Measurements from ENCODE around the gene CNTN5. TPM values are rescaled to one million over a fixed set of nuclear protein-coding genes. Genes with fewer than 3 reads are reported as not detected.

Gene CNTN5
- total RNA-seq, 2 donors from 2014 or later: 1.4 to 3.3 TPM

GRCh38 chr11:99601179-99601578, 580.4 kb downstream of the CNTN5 start:
- 93 to 100% methylated on average over 1 of the region's 1 CpG for WGBS, 2 experiments (ENCODE audit: insufficient coverage in 1 of 2, insufficient read length in 1 of 2)
- no peak for TF ChIP-seq CTCF (conservative IDR thresholded peaks at IDR 0.05)
- no peak overlapping the region for H3K27ac Mint-ChIP-seq
- DNase-seq: no peak
- H3K4me1 Mint-ChIP-seq: peaks cover 4% of the 10 kb centered on the region
- Histone ChIP-seq H3K9me3 (ENCODE audit: control insufficient read depth, low read length) (no peaks in the 10 kb centered on the region), H3K27ac (ENCODE audit: low read depth, low read length) (no peak overlapping the region), H3K36me3 (ENCODE audit: control insufficient read depth, insufficient read depth, low read length) (no peaks in the 10 kb centered on the region), H3K27me3 (ENCODE audit: control insufficient read depth, insufficient read depth, low read length, poor library complexity, severe bottlenecking) (no peaks in the 10 kb centered on the region), H3K9ac (ENCODE audit: extremely low read depth, low read length, poor library complexity, severe bottlenecking) (no peak overlapping the region), H3K4me1 (ENCODE audit: control insufficient read depth, insufficient read depth, low read length) (no peaks in the 10 kb centered on the region), H3K4me3 (ENCODE audit: low read length) (no peak overlapping the region)
- no peaks in the 10 kb centered on the region for H3K27me3 Mint-ChIP-seq (ENCODE audit: insufficient read depth)
- no peak overlapping the region for H3K4me3 Mint-ChIP-seq
- H3K9me3 Mint-ChIP-seq: no peaks in the 10 kb centered on the region
- no peaks in the 10 kb centered on the region for H3K36me3 Mint-ChIP-seq (ENCODE audit: low read depth)

- Histone ChIP-seq H3K27ac (ENCODE audit: low read depth, low read length) (no peak overlapping the region), H3K4me3 (ENCODE audit: low read length) (no peak overlapping the region), H3K4me1 (ENCODE audit: control insufficient read depth, insufficient read depth, low read length) (no peaks in the 10 kb centered on the region), H3K36me3 (ENCODE audit: control insufficient read depth, insufficient read depth, low read length) (no peaks in the 10 kb centered on the region), H3K9me3 (ENCODE audit: control insufficient read depth, low read length) (no peaks in the 10 kb centered on the region), H3K27me3 (ENCODE audit: control insufficient read depth, insufficient read depth, low read length, poor library complexity, severe bottlenecking) (no peaks in the 10 kb centered on the region), H3K9ac (ENCODE audit: extremely low read depth, low read length, poor library complexity, severe bottlenecking) (no peak overlapping the region)
- no peaks in the 10 kb centered on the region for H3K4me1 Mint-ChIP-seq
- 67 to 93% methylated on average over 1 to 3 of the region's 3 CpGs for WGBS, 2 experiments (ENCODE audit: insufficient coverage in 1 of 2, insufficient read length in 1 of 2)
- no peak overlapping the region for H3K4me3 Mint-ChIP-seq
- H3K27ac Mint-ChIP-seq: no peak overlapping the region
- TF ChIP-seq CTCF (conservative IDR thresholded peaks at IDR 0.05): no peak
- H3K36me3 Mint-ChIP-seq (ENCODE audit: low read depth): no peaks in the 10 kb centered on the region
- H3K9me3 Mint-ChIP-seq: no peaks in the 10 kb centered on the region
- no peak for DNase-seq
- H3K27me3 Mint-ChIP-seq (ENCODE audit: insufficient read depth): no peaks in the 10 kb centered on the region
These were observed 593.6 kb downstream of the CNTN5 start for GRCh38 chr11:99614352-99614751.

GRCh38 chr11:99630629-99631028, 609.9 kb downstream of the CNTN5 start:
- no peak for DNase-seq
- H3K27me3 Mint-ChIP-seq (ENCODE audit: insufficient read depth): peaks cover 11% of the 10 kb centered on the region
- H3K36me3 ChIP-seq (ENCODE audit: control insufficient read depth, insufficient read depth, low read length): no peaks in the 10 kb centered on the region
- H3K27me3 ChIP-seq (ENCODE audit: control insufficient read depth, insufficient read depth, low read length, poor library complexity, severe bottlenecking): peaks cover 4% of the 10 kb centered on the region
- H3K4me1 ChIP-seq (ENCODE audit: control insufficient read depth, insufficient read depth, low read length): no peaks in the 10 kb centered on the region
- no peaks in the 10 kb centered on the region for H3K9me3 ChIP-seq (ENCODE audit: control insufficient read depth, low read length)
- 95% methylated on average over 5 of the region's 5 CpGs; no CpG with 5 or more reads in 1 of the 2 experiments for WGBS, 2 experiments (ENCODE audit: insufficient coverage in 1 of 2, insufficient read length in 1 of 2)
- peaks cover 2% of the 10 kb centered on the region for H3K4me1 Mint-ChIP-seq
- no peak for TF ChIP-seq CTCF (conservative IDR thresholded peaks at IDR 0.05)
- no peak overlapping the region for H3K27ac Mint-ChIP-seq
- no peak overlapping the region for H3K27ac ChIP-seq (ENCODE audit: low read depth, low read length)
- no peak overlapping the region for H3K4me3 ChIP-seq (ENCODE audit: low read length)
- H3K36me3 Mint-ChIP-seq (ENCODE audit: low read depth): no peaks in the 10 kb centered on the region
- H3K9me3 Mint-ChIP-seq: no peaks in the 10 kb centered on the region
- no peak overlapping the region for H3K9ac ChIP-seq (ENCODE audit: extremely low read depth, low read length, poor library complexity, severe bottlenecking)
- no peak overlapping the region for H3K4me3 Mint-ChIP-seq
